GM12878 (cell line): ENCODE data around the gene HMBS. TPM values are rescaled to one million over a fixed set of nuclear protein-coding genes. Genes with fewer than 3 reads are reported as not detected.
A peak's percentile ranks its signal among the peaks of the same experiment; 100 is the strongest.

ENCODE experiments used
- ATAC-seq: fragments of 200-7000 bp; cut with Tn5 transposase; 3 replicates; pipeline ENCODE4 v1.9.1; 2020; ENCODE audit warnings: mild to moderate bottlenecking, moderate library complexity
- BruUV-seq: library from RNA; stranded (reverse); fragments of 400-500 nt; replicated peaks from 2 replicates; lab custom pipeline; 2021; lab: Mats Ljungman, UMichigan
- CTCF ChIA-PET: fragments of 300-600 bp; sonication (Branson Sonifier 250); formaldehyde crosslinking; extraction: SDS; loops from one replicate; lab custom pipeline; 2021; ENCODE audit warnings: inconsistent platforms; lab: Yijun Ruan, JAX
- POLR2A ChIA-PET: fragments of 350-600 bp; formaldehyde crosslinking; extraction: SDS; loops from one replicate; lab custom pipeline; 2021; ENCODE audit warnings: inconsistent platforms; lab: Charles Lee
- RAD21 ChIA-PET: fragments of 300-600 bp; sonication (Branson Sonifier 250); formaldehyde crosslinking; loops from one replicate; lab custom pipeline; 2023; ENCODE audit warnings: antibody characterized with exemption; ENCODE audit not compliant: unreplicated experiment; lab: Charles Lee
- SMC1A ChIA-PET: fragments of 300-600 bp; sonication (Branson Sonifier 250); formaldehyde crosslinking; loops from one replicate; lab custom pipeline; 2023; ENCODE audit not compliant: unreplicated experiment, uncharacterized antibody; lab: Charles Lee
- DNase-seq: peaks from one replicate; pipeline ENCODE4 v3.0.0-alpha.2; 2011; ENCODE audit warnings: low read depth, low spot score
- FAIRE-seq: peaks from 3 replicates; lab custom pipeline; 2011; peaks lifted over from hg19 to GRCh38; lab: Jason Lieb, UNC
- H2AFZ ChIP-seq: 2 replicates; pipeline ENCODE4 v1.6.0; 2011; ENCODE audit warnings: low read depth, low read length, control low read depth; ENCODE audit not compliant: control insufficient read depth
- H3K27ac ChIP-seq: 2 replicates; pipeline ENCODE4 v1.5.1; 2011; ENCODE audit warnings: control low read depth; ENCODE audit not compliant: control insufficient read depth, insufficient read depth
- H3K27me3 ChIP-seq, 2 experiments: replicated peaks in 1 of 2; 2 replicates each; pipeline versions ENCODE4 v1.6.0 to v1.6.1; 2011; ENCODE audit warnings: low read length in 1 of 2; ENCODE audit not compliant: control insufficient read depth in 2 of 2, insufficient read depth in 2 of 2
- H3K36me3 ChIP-seq, 2 experiments: 2 replicates each; pipeline ENCODE4 v1.5.1; 2011; ENCODE audit warnings: low read length in 1 of 2; ENCODE audit not compliant: control insufficient read depth in 2 of 2, insufficient read depth in 2 of 2
- H3K4me1 ChIP-seq: 2 replicates; pipeline ENCODE4 v1.6.1; 2011; ENCODE audit warnings: mild to moderate bottlenecking, low read length, moderate library complexity, mixed read lengths; ENCODE audit not compliant: control insufficient read depth, insufficient read depth
- H3K4me2 ChIP-seq: 2 replicates; pipeline ENCODE4 v1.6.0; 2011; ENCODE audit warnings: control low read depth; ENCODE audit not compliant: control insufficient read depth, insufficient read depth
- H3K4me3 ChIP-seq: fragments of 200-600 bp; sonication (generic); 2 replicates; pipeline ENCODE4 v1.5.1; 2016
- H3K79me2 ChIP-seq: 2 replicates; pipeline ENCODE4 v1.6.0; 2011; ENCODE audit warnings: low read length; ENCODE audit not compliant: control insufficient read depth, insufficient read depth
- H3K9ac ChIP-seq: 2 replicates; pipeline ENCODE4 v1.8.0; 2011; ENCODE audit warnings: low read length, control low read depth, mixed read lengths; ENCODE audit not compliant: control insufficient read depth, insufficient read depth
- H3K9me3 ChIP-seq: replicated peaks from 3 replicates; pipeline ENCODE4 v1.5.1; 2011; ENCODE audit warnings: mild to moderate bottlenecking, low read length; ENCODE audit not compliant: control insufficient read depth, insufficient read depth
- H4K20me1 ChIP-seq: 2 replicates; pipeline ENCODE4 v1.6.0; 2011; ENCODE audit not compliant: control insufficient read depth, insufficient read depth
- CBX5 ChIP-seq: sonication (generic); IDR thresholded peaks from 2 replicates; pipeline ENCODE4 v1.6.1; 2016; ENCODE audit warnings: low read depth, moderate library complexity, mild to moderate bottlenecking, inconsistent platforms
- CHD1 ChIP-seq: IDR thresholded peaks from 2 replicates; pipeline ENCODE4 v1.6.1; 2012; ENCODE audit warnings: low read depth, low read length, improper control_type of control experiment
- EGR1 ChIP-seq, 2 experiments: IDR thresholded peaks; 1 replicate in 1 of 2; 2 replicates in 1 of 2; pipeline ENCODE4 v1.6.1; 2011 to 2012; ENCODE audit warnings: low read depth in 2 of 2, low read length in 2 of 2, borderline replicate concordance in 1 of 2, mild to moderate bottlenecking in 1 of 2, moderate library complexity in 1 of 2
- NKRF ChIP-seq: fragments of 450-650 bp; conservative IDR thresholded peaks from 2 replicates; pipeline ENCODE4 v1.6.1; 2017; ENCODE audit warnings: mild to moderate bottlenecking, moderate library complexity
- WGBS: methylation state at CpG from one replicate; pipeline ENCODE4 v1.1.6; 2016; ENCODE audit warnings: low lambda C conversion rate; ENCODE audit not compliant: insufficient replicate concordance, insufficient coverage; ENCODE audit errors: missing lambda C conversion rate; 5-methylcytosine and 5-hydroxymethylcytosine counted together
- in situ Hi-C: fragments of 300-500 bp; cut with MboI; formaldehyde crosslinking; loops from 9 replicates; pipeline ENCODE4 v1.14.3; 2018; ENCODE audit warnings: mixed read lengths
- intact Hi-C: fragments of 100-400 bp; cut with micrococcal nuclease; formaldehyde crosslinking; loops from one replicate; pipeline ENCODE4 v1.14.2; 2022; ENCODE audit not compliant: unreplicated experiment
- polyA plus RNA-seq, 11 experiments: library from polyadenylated mRNA; depleted of rRNA in 4 of 11; unstranded in 6 of 11; stranded (reverse) in 5 of 11; fragments of >200 nt; fragmentation: Nextera tagmentation in 4 of 11; fragmentation: Illumina TruSeq in 1 of 11; extraction: Ambion mirVana in 4 of 11; extraction: Trizol in 1 of 11; gene quantifications; 1 replicate in 1 of 11; 2 replicates in 10 of 11; pipeline versions ENCODE4 v1.2.1 to v1.2.3, GENCODE V29; 2011 to 2016; ENCODE audit warnings: inconsistent platforms in 2 of 11, missing spikeins in 2 of 11, low read depth in 1 of 11
- total RNA-seq, 4 experiments: library from RNA; depleted of rRNA in 3 of 4; stranded (reverse); fragments of >200 nt in 3 of 4; fragmentation: Illumina TruSeq in 1 of 4; extraction: Trizol in 1 of 4; gene quantifications; 2 replicates each; pipeline versions ENCODE4 v1.2.1 to v1.2.3, GENCODE V29; 2013 to 2021

Gene HMBS
- total and polyA plus RNA-seq, 10 of the 15 experiments (the other 5 are each of a cell fraction or from before 2014, with no cell fraction given): 17.7 to 96.7 (median 49.7) TPM

- in situ Hi-C loops: no loop called here
- FAIRE-seq: peak; percentile 13
- peak; percentile 46 for ATAC-seq
- SMC1A ChIA-PET: interaction anchor here (0.7 to 2.1 kb wide), 4 partner anchors 17 to 81 kb away, joined by 3 to 9 read pairs (median 6); partner anchors contain the start of genes C2CD2L, DPAGT1 and VPS11
- 0% methylated on average over 13 of the region's 13 CpGs for WGBS
- RAD21 ChIA-PET: interaction anchor here (0.5 to 2.3 kb wide), 19 partner anchors 10 to 238 kb away, joined by 3 to 16 read pairs (median 4); partner anchors contain the start of genes C2CD2L, CBL, CENATAC and DPAGT1
- H3K36me3 ChIP-seq: peaks cover 6 to 10% of the 10 kb centered on the region in 2 experiments; a peak in 3 of 4 replicates
- H3K4me2 ChIP-seq: peak overlapping the region; percentile 97
- H3K4me1 ChIP-seq: peaks cover 10% of the 10 kb centered on the region
- peak overlapping the region; percentile 62 for H3K9ac ChIP-seq
- H3K79me2 ChIP-seq: peaks cover 12% of the 10 kb centered on the region
- DNase-seq: no peak
- intact Hi-C loops: no loop called here
- H2AFZ ChIP-seq: peak overlapping the region; percentile 96
- no peaks in the 10 kb centered on the region for H3K27me3 ChIP-seq
- H3K9me3 ChIP-seq: no peaks in the 10 kb centered on the region
- CTCF ChIA-PET: interaction anchor here (0.8 to 2.8 kb wide), 12 partner anchors 10 to 295 kb away, joined by 3 to 11 read pairs (median 4); partner anchors contain the start of genes C2CD2L, DDX6, HYOU1 and VPS11
- POLR2A ChIA-PET: interaction anchor here (0.6 to 5.4 kb wide), 23 partner anchors 12 to 1359 kb away, joined by 3 to 69 read pairs (median 4); partner anchors contain the start of genes C2CD2L, CBL, CENATAC and DPAGT1
- TSS peak; percentile 91 for BruUV-seq
- TF ChIP-seq EGR1 (IDR thresholded peaks at IDR 0.05; ENCODE audit: borderline replicate concordance in 1 of 2, low read depth in 2 of 2, low read length in 2 of 2) (peak in 1 of 2 experiments; percentile 51; a peak in 1 of 3 replicates), CHD1 (no peak), NKRF (peak; percentile 17), CBX5 (no peak)
- H3K27ac ChIP-seq: peak overlapping the region; percentile 94
- H3K4me3 ChIP-seq: peak overlapping the region; percentile 97
- H4K20me1 ChIP-seq: no peaks in the 10 kb centered on the region
Observed at GRCh38 chr11:119085437-119085847, 761 bp downstream of the HMBS start.
